ENCODE results near the gene RNF150. TPM values are rescaled to one million over a fixed set of nuclear protein-coding genes. Genes with fewer than 3 reads are reported as not detected.
A peak's percentile ranks its signal among the peaks of the same experiment; 100 is the strongest.

The RNF150 gene
- total and polyA plus RNA-seq, 9 donors = 7.6 to 43.2 (median 31.2) TPM

- TF ChIP-seq POLR2A (IDR thresholded peaks at IDR 0.05) (no peak), EP300 (IDR thresholded peaks at IDR 0.05) (no peak), CTCF (IDR thresholded peaks at IDR 0.05) (no peak)
- intact Hi-C loops (cut with DNase I) = no loop called here
- DNase-seq = no peak
- Histone ChIP-seq H3K4me3 (no peak overlapping the region), H3K27ac (no peak overlapping the region), H3K27me3 (no peaks in the 10 kb centered on the region), H3K9me3 (no peaks in the 10 kb centered on the region), H3K4me1 (ENCODE audit: insufficient read depth) (peaks cover 6% of the 10 kb centered on the region), H3K36me3 (no peaks in the 10 kb centered on the region)
- WGBS, 3 donors = 4 to 14% (median 5%) methylated on average over 3 of the region's 3 CpGs
Measured at GRCh38 chr4:140943486-140944198, 189.6 kb downstream of the RNF150 start.

GRCh38 chr4:140940589-140940988 is 192.7 kb downstream of the RNF150 start:
- Histone ChIP-seq H3K27ac (no peak overlapping the region), H3K4me3 (no peak overlapping the region), H3K36me3 (no peaks in the 10 kb centered on the region), H3K27me3 (no peaks in the 10 kb centered on the region), H3K4me1 (ENCODE audit: insufficient read depth) (peaks cover 6% of the 10 kb centered on the region), H3K9me3 (no peaks in the 10 kb centered on the region)
- TF ChIP-seq CTCF (IDR thresholded peaks at IDR 0.05) (no peak), POLR2A (IDR thresholded peaks at IDR 0.05) (no peak), EP300 (IDR thresholded peaks at IDR 0.05) (no peak)
- intact Hi-C loops (cut with DNase I) = no loop called here
- 83 to 92% (median 86%) methylated on average over 2 of the region's 2 CpGs for WGBS, 3 donors
- DNase-seq = no peak

GRCh38 chr4:140937866-140938265 is 195.4 kb downstream of the RNF150 start:
- WGBS, 3 donors = 43 to 54% (median 54%) methylated on average over 6 of the region's 6 CpGs
- Histone ChIP-seq H3K27ac (no peak overlapping the region), H3K4me1 (ENCODE audit: insufficient read depth) (peaks cover 8% of the 10 kb centered on the region)

GRCh38 chr4:140935254-140935653 is 198.0 kb downstream of the RNF150 start:
- H3K27ac ChIP-seq = no peak overlapping the region
- peaks cover 6% of the 10 kb centered on the region for H3K4me1 ChIP-seq (ENCODE audit: insufficient read depth)
- no peaks in the 10 kb centered on the region for H3K9me3 ChIP-seq
- H3K4me3 ChIP-seq = no peak overlapping the region
- 7 to 11% (median 9%) methylated on average over 4 of the region's 4 CpGs for WGBS, 3 donors
- peak in 3 of 5 donors; percentile 14 to 32 (median 30) for DNase-seq
- H3K27me3 ChIP-seq = no peaks in the 10 kb centered on the region
- intact Hi-C loops (cut with DNase I) = loop anchor here in 1 of 4 donors (5.0 kb wide), 1 partner anchor 197 kb away; the partner anchor contains the start of gene RNF150
- TF ChIP-seq POLR2A (IDR thresholded peaks at IDR 0.05) = no peak
- no peak for TF ChIP-seq EP300 (IDR thresholded peaks at IDR 0.05)
- no peak for TF ChIP-seq CTCF (IDR thresholded peaks at IDR 0.05)
- H3K36me3 ChIP-seq = no peaks in the 10 kb centered on the region

More at GRCh38 chr4:140937866-140938265, 195.4 kb downstream of the RNF150 start:
- DNase-seq = no peak
- H3K27me3 ChIP-seq = no peaks in the 10 kb centered on the region
- intact Hi-C loops (cut with DNase I) = loop anchor here in 1 of 4 donors (5.0 kb wide), 1 partner anchor 194 kb away; the partner anchor contains the start of gene RNF150
- no peaks in the 10 kb centered on the region for H3K9me3 ChIP-seq
- H3K36me3 ChIP-seq = no peaks in the 10 kb centered on the region
- no peak overlapping the region for H3K4me3 ChIP-seq
- TF ChIP-seq EP300 (IDR thresholded peaks at IDR 0.05) (no peak), CTCF (IDR thresholded peaks at IDR 0.05) (no peak), POLR2A (IDR thresholded peaks at IDR 0.05) (no peak)
